Stimulated activated naive CD8-positive, alpha-beta T cell treated with anti-CD3 and anti-CD28 coated beads, Interleukin-15, Interleukin-2, amounts not matched to agents 100 ng/mL and 50 ng/mL, for 24 hours (primary cell): ENCODE data around the gene CEACAM8.
"Not testable (repeated sequence)": the region's sequence is repeated elsewhere in the genome, so short reads cannot be mapped to it uniquely, and the experiment has no call there.

Source experiments
- H3K27ac Mint-ChIP-seq: one replicate; pipeline ENCODE4 v1.8.0; 2021; ENCODE audit warnings: mild to moderate bottlenecking, mixed read lengths
- H3K27me3 Mint-ChIP-seq: one replicate; pipeline ENCODE4 v1.8.0; 2021; ENCODE audit warnings: mixed read lengths
- H3K36me3 Mint-ChIP-seq: one replicate; pipeline ENCODE4 v1.8.0; 2021; ENCODE audit warnings: low read depth, mixed read lengths
- H3K4me1 Mint-ChIP-seq: one replicate; pipeline ENCODE4 v1.8.0; 2021; ENCODE audit warnings: low read depth, mixed read lengths
- H3K4me3 Mint-ChIP-seq: one replicate; pipeline ENCODE4 v1.8.0; 2021; ENCODE audit warnings: mild to moderate bottlenecking, mixed read lengths
- H3K9me3 Mint-ChIP-seq: one replicate; pipeline ENCODE4 v1.8.0; 2021; ENCODE audit warnings: mixed read lengths

Gene CEACAM8

DNA sequence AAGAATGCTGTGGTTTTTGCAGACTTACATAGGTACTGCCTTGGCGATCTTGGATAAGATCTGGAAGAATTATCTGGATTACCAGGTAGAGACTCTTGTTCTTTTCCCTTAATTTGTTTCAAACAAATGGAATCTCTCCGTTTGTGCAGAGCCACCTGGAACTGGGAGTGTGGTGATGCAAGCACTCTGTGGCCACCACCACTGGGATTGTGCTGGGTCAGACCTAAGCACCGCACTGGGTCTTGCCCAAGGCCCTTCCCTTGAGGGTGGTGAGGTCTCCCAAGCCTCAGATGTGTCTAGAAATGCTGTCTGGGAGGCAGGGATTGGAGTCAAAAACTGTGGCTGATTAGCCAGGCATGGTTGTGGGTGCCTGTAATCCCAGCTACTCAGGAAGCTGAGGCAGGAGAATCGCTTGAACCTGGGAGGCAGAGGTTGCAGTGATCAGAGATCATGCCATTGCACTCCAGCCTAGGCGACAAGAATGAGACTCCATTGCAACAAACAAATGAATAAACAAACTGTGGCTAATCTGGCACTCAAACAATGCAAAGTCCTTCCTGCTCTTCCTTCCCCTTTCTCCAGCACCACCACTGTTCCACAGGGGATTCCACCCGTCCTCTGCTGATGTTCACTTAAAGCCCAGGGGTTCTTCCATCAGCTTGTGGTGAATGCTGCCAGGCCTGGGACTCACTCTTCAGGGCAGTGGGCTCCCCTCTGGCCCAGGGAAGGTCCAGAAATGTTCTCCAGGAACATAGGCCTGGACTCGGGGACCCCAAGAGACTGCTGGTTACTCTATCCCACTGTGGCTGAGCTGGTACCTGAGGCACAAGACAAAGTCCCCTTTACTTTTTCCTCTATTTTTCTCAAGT lies 55.6 kb downstream of the CEACAM8 start:
- Mint-ChIP-seq H3K27me3 (no peaks in the 10 kb centered on the region), H3K4me1 (no peaks in the 10 kb centered on the region), H3K36me3 (no peaks in the 10 kb centered on the region), H3K4me3 (no peak overlapping the region), H3K27ac (no peak overlapping the region), H3K9me3 (no peaks in the 10 kb centered on the region)

DNA sequence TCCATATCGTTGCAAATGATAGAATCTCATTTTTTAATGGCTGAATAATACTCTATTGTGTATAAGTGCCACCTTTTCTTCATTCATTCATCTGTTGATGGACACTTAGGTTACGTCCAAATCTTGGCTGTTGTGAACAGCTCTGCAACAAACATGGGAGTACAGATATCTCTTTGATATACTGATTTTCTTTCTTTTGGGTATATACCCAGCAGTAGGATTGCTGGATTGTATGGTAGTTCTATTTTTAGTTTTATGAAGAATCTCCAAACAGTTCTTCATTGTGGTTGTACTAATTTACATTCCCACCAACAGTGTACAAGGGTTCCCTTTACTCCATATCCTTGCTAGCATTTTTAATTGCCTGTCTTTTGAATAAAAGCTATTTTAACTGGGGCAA lies 59.4 kb downstream of the CEACAM8 start:
- H3K27me3 Mint-ChIP-seq, H3K4me1 Mint-ChIP-seq, H3K9me3 Mint-ChIP-seq, H3K27ac Mint-ChIP-seq, H3K4me3 Mint-ChIP-seq, H3K36me3 Mint-ChIP-seq: not testable (repeated sequence)

DNA sequence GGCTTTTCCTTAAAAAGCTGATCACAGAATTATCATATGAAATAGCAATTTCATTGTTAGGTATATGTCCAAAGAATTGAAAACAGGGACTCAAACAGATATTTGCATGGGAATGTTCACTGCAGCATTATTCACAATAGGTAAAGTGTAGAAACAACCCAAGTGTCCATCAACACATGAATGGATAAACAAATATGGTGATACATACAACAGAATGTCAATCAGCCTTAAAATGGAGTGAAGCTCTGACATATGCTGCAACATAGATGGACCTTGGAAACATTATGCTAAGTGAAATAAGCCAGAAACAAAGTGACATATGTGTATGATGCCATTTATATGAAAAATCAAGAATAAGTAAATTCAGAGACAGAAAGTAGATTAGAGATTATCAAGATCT lies 60.3 kb downstream of the CEACAM8 start:
- Mint-ChIP-seq H3K9me3 (no peaks in the 10 kb centered on the region), H3K4me1 (no peaks in the 10 kb centered on the region), H3K27ac (no peak overlapping the region), H3K4me3 (no peak overlapping the region), H3K36me3 (no peaks in the 10 kb centered on the region), H3K27me3 (no peaks in the 10 kb centered on the region)

DNA sequence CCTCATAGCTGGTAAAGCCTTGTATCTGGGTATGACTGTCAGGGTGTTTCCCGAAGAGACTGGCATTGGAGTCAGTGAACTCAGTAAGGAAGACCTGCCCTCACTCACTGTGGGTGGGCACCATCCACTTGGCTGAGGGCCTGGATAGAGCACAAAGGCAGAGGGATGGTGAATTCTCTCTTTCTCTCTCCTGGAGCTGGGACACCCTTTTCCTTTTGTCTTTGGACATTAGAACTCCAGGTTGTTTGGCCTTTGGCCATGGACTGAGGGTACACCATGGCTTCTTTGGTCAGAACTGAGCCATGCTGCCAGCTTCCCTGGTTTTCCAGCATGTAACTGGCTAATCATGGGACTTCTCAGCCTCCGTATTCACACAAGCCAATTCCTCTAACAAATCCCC lies 61.8 kb downstream of the CEACAM8 start:
- Mint-ChIP-seq H3K27me3 (no peaks in the 10 kb centered on the region), H3K4me3 (no peak overlapping the region), H3K27ac (no peak overlapping the region), H3K36me3 (no peaks in the 10 kb centered on the region), H3K4me1 (peaks cover 15% of the 10 kb centered on the region), H3K9me3 (no peaks in the 10 kb centered on the region)

DNA sequence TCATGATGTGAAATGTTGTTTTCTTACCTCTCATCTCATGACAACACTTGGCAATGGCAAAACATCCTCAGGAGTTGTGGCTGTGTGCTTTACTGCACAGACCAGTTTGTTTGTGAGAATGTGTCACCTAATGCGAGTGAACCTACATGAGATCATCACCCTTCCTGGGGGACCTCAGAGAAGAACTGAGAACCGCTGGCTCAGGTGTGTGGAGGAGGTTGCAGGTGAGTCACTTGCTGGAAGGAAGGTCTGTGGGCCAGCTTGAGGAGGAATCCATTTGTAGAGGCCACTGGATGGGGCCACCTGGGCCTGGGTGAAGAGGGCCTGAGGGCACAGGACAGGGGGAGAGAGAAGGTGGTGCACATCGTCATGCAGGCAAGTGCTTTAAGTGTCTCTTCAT lies 63.4 kb downstream of the CEACAM8 start:
- Mint-ChIP-seq H3K36me3 (no peaks in the 10 kb centered on the region), H3K27me3 (no peaks in the 10 kb centered on the region), H3K9me3 (no peaks in the 10 kb centered on the region), H3K4me1 (peaks cover 24% of the 10 kb centered on the region), H3K27ac (no peak overlapping the region), H3K4me3 (no peak overlapping the region)
